Activated CD8-positive, alpha-beta T cell treated with anti-CD3 and anti-CD28 coated beads for 36 hours (primary cell): Measurements from ENCODE around the gene MAPK14. TPM values are rescaled to one million over a fixed set of nuclear protein-coding genes. Genes with fewer than 3 reads are reported as not detected.

Experiments used
- ATAC-seq: fragments of 200-7000 bp; cut with Tn5 transposase; one replicate; pipeline ENCODE4 v1.10.0; 2021; ENCODE audit warnings: mild to moderate bottlenecking, moderate library complexity
- CTCF ChIA-PET: fragments of 350-600 bp; sonication (Branson Sonifier 250); formaldehyde crosslinking; loops from one replicate; lab custom pipeline; 2021; ENCODE audit warnings: antibody characterized with exemption; lab: Charles Lee
- POLR2A ChIA-PET: fragments of 350-600 bp; sonication (Branson Sonifier 250); formaldehyde crosslinking; loops from one replicate; lab custom pipeline; 2021; ENCODE audit warnings: antibody characterized with exemption; lab: Charles Lee
- DNase-seq: peaks from one replicate; pipeline ENCODE4 v3.0.0-alpha.2; 2020
- H3K27ac Mint-ChIP-seq: one replicate; pipeline ENCODE4 v1.8.0; 2021; ENCODE audit warnings: mild to moderate bottlenecking, mixed read lengths
- H3K27me3 Mint-ChIP-seq: one replicate; pipeline ENCODE4 v1.8.0; 2021; ENCODE audit warnings: mixed read lengths
- H3K36me3 Mint-ChIP-seq: one replicate; pipeline ENCODE4 v1.8.0; 2021; ENCODE audit warnings: low read depth, mixed read lengths
- H3K4me1 Mint-ChIP-seq: one replicate; pipeline ENCODE4 v1.8.0; 2021; ENCODE audit warnings: low read depth, mixed read lengths
- H3K4me3 Mint-ChIP-seq: one replicate; pipeline ENCODE4 v1.8.0; 2021; ENCODE audit warnings: mild to moderate bottlenecking, moderate library complexity, mixed read lengths
- H3K9me3 Mint-ChIP-seq: one replicate; pipeline ENCODE4 v1.8.0; 2021; ENCODE audit warnings: mixed read lengths
- CTCF ChIP-seq: fragments of 200-600 bp; IDR thresholded peaks from one replicate; pipeline ENCODE4 v1.8.0; 2022; ENCODE audit warnings: antibody characterized with exemption, mild to moderate bottlenecking
- intact Hi-C: fragments of 100-400 bp; cut with micrococcal nuclease; formaldehyde crosslinking; loops from one replicate; pipeline ENCODE4 v1.10.0; 2022
- total RNA-seq, 2 experiments: library from RNA; stranded (reverse); gene quantifications; one replicate each; pipeline ENCODE4 v1.2.3, GENCODE V29; 2021

The MAPK14 gene
- total RNA-seq, 2 experiments from 2014 or later, result 45.7 to 49.8 TPM

- no peak for DNase-seq
- H3K4me1 Mint-ChIP-seq, result peaks cover 25% of the 10 kb centered on the region
- ATAC-seq, result no peak
- no peaks in the 10 kb centered on the region for H3K9me3 Mint-ChIP-seq
- H3K36me3 Mint-ChIP-seq, result peaks cover 17% of the 10 kb centered on the region
- no peak overlapping the region for H3K4me3 Mint-ChIP-seq
- POLR2A ChIA-PET, result interaction anchor here (1.0 to 1.5 kb wide), 2 partner anchors 12 to 48 kb away, joined by 3 to 5 read pairs; no protein-coding TSS in a partner anchor
- H3K27ac Mint-ChIP-seq, result no peak overlapping the region
- CTCF ChIA-PET, result interaction anchor here (1.9 kb wide), 1 partner anchor 12 kb away, joined by 6 read pairs; no protein-coding TSS in a partner anchor
- H3K27me3 Mint-ChIP-seq, result no peaks in the 10 kb centered on the region
- intact Hi-C loops, result no loop called here
- TF ChIP-seq CTCF, result no peak
Observed at GRCh38 chr6:36142971-36143838, 115.6 kb downstream of the MAPK14 start.

- Mint-ChIP-seq H3K9me3 (peaks cover 2% of the 10 kb centered on the region), H3K36me3 (peaks cover 8% of the 10 kb centered on the region), H3K4me1 (peaks cover 16% of the 10 kb centered on the region), H3K27ac (no peak overlapping the region), H3K4me3 (no peak overlapping the region), H3K27me3 (no peaks in the 10 kb centered on the region)
- ChIA-PET CTCF (interaction anchor here (1.4 kb wide), 1 partner anchor 26 kb away, joined by 4 read pairs; no protein-coding TSS in a partner anchor), POLR2A (interaction anchor here (1.2 to 1.9 kb wide), 2 partner anchors 14 to 50 kb away, joined by 4 to 5 read pairs; no protein-coding TSS in a partner anchor)
- no peak for DNase-seq
- ATAC-seq, result no peak
- no peak for TF ChIP-seq CTCF
- intact Hi-C loops, result no loop called here
Observed at GRCh38 chr6:36145495-36145894, 117.9 kb downstream of the MAPK14 start.

GRCh38 chr6:36147294-36147693 is 119.7 kb downstream of the MAPK14 start:
- peaks cover 2% of the 10 kb centered on the region for H3K9me3 Mint-ChIP-seq
- peaks cover 8% of the 10 kb centered on the region for H3K4me1 Mint-ChIP-seq
- ATAC-seq, result no peak
- DNase-seq, result no peak
- TF ChIP-seq CTCF, result no peak
- H3K27me3 Mint-ChIP-seq, result no peaks in the 10 kb centered on the region
- no peak overlapping the region for H3K4me3 Mint-ChIP-seq
- H3K27ac Mint-ChIP-seq, result no peak overlapping the region
- ChIA-PET POLR2A (no interaction called here), CTCF (interaction anchor here (1.2 kb wide), 2 partner anchors 8 to 42 kb away, joined by 3 read pairs; no protein-coding TSS in a partner anchor)
- H3K36me3 Mint-ChIP-seq, result peaks cover 3% of the 10 kb centered on the region
- intact Hi-C loops, result no loop called here

- DNase-seq, result no peak
- no peak for TF ChIP-seq CTCF
- ChIA-PET CTCF (interaction anchor here (1.3 kb wide), 1 partner anchor 191 kb away, joined by 3 read pairs; no protein-coding TSS in a partner anchor), POLR2A (interaction anchor here (1.7 to 2.1 kb wide), 2 partner anchors 18 to 24 kb away, joined by 3 to 7 read pairs; no protein-coding TSS in a partner anchor)
- H3K4me1 Mint-ChIP-seq, result peaks cover 6% of the 10 kb centered on the region
- no peak overlapping the region for H3K27ac Mint-ChIP-seq
- H3K27me3 Mint-ChIP-seq, result no peaks in the 10 kb centered on the region
- no peak for ATAC-seq
- H3K4me3 Mint-ChIP-seq, result no peak overlapping the region
- intact Hi-C loops, result no loop called here
- H3K9me3 Mint-ChIP-seq, result peaks cover 3% of the 10 kb centered on the region
- H3K36me3 Mint-ChIP-seq, result peaks cover 2% of the 10 kb centered on the region
Observed at GRCh38 chr6:36149476-36149875, 121.9 kb downstream of the MAPK14 start.
